H1 (cell line): ENCODE measurements around the gene CALHM5. TPM values are rescaled to one million over a fixed set of nuclear protein-coding genes. Genes with fewer than 3 reads are reported as not detected.

Experiments used
- CTCF ChIA-PET: fragments of 300-600 bp; sonication (Branson Sonifier 250); formaldehyde crosslinking; loops from one replicate; lab custom pipeline; 2021; ENCODE audit not compliant: partially characterized antibody; lab: Charles Lee
- POLR2A ChIA-PET: fragments of 300-600 bp; sonication (Branson Sonifier 250); formaldehyde crosslinking; loops from one replicate; lab custom pipeline; 2021; ENCODE audit warnings: inconsistent platforms; ENCODE audit not compliant: partially characterized antibody; lab: Charles Lee
- DNase-seq, 2 experiments: peaks; one replicate each; pipeline versions ENCODE4 v3.0.0 to v3.0.0-alpha.2; 2010 to 2022; ENCODE audit warnings: low spot score in 2 of 2, low read depth in 1 of 2, mixed read lengths in 1 of 2
- FAIRE-seq: peaks from 2 replicates; lab custom pipeline; 2011; peaks lifted over from hg19 to GRCh38; lab: Jason Lieb, UNC
- H2AFZ ChIP-seq: 2 replicates; pipeline ENCODE4 v1.8.1; 2012; ENCODE audit warnings: low read length, inconsistent platforms
- H2AK5ac ChIP-seq: 2 replicates; pipeline ENCODE4 v1.6.1; 2013; ENCODE audit warnings: low read depth, low read length
- H2BK120ac ChIP-seq: replicated peaks from 2 replicates; pipeline ENCODE3; 2013; ENCODE audit warnings: low read depth, low read length, inconsistent platforms
- H2BK12ac ChIP-seq: 2 replicates; pipeline ENCODE4 v1.6.1; 2013; ENCODE audit warnings: low read depth, low read length
- H2BK15ac ChIP-seq: 2 replicates; pipeline ENCODE4 v1.6.1; 2013; ENCODE audit warnings: low read length
- H2BK20ac ChIP-seq: 2 replicates; pipeline ENCODE4 v1.6.1; 2013; ENCODE audit warnings: low read length
- H2BK5ac ChIP-seq: 2 replicates; pipeline ENCODE4 v1.6.1; 2013; ENCODE audit warnings: low read depth, low read length
- H3K14ac ChIP-seq: 2 replicates; pipeline ENCODE4 v1.6.1; 2013; ENCODE audit warnings: inconsistent platforms; ENCODE audit not compliant: insufficient read length
- H3K18ac ChIP-seq: 2 replicates; pipeline ENCODE4 v1.6.1; 2013; ENCODE audit warnings: low read length; ENCODE audit errors: extremely low read depth
- H3K23ac ChIP-seq: 2 replicates; pipeline ENCODE4 v1.6.1; 2013; ENCODE audit warnings: inconsistent platforms; ENCODE audit not compliant: insufficient read length
- H3K23me2 ChIP-seq: 2 replicates; pipeline ENCODE4 v1.6.1; 2013; ENCODE audit warnings: low read depth, low read length
- H3K27ac ChIP-seq: 2 replicates; pipeline ENCODE4 v1.6.1; 2011; ENCODE audit warnings: low read depth, low read length, inconsistent platforms
- H3K27me3 ChIP-seq, 4 experiments: replicated peaks in 1 of 4; 1 replicate in 1 of 4; 2 replicates in 3 of 4; pipeline versions ENCODE4 v1.6.1 to v1.8.1; 2011 to 2013; ENCODE audit warnings: low read length in 3 of 4, mild to moderate bottlenecking in 3 of 4, inconsistent platforms in 2 of 4, mixed read lengths in 2 of 4, moderate library complexity in 1 of 4; ENCODE audit not compliant: control insufficient read depth in 3 of 4, insufficient read depth in 3 of 4; ENCODE audit errors: extremely low read depth in 1 of 4
- H3K36me3 ChIP-seq, 4 experiments: 2 replicates each; pipeline versions ENCODE4 v1.6.1 to v1.8.1; 2011 to 2013; ENCODE audit warnings: mild to moderate bottlenecking in 4 of 4, low read length in 3 of 4, moderate library complexity in 2 of 4, control low read depth in 1 of 4, inconsistent platforms in 1 of 4; ENCODE audit not compliant: insufficient read depth in 4 of 4, control insufficient read depth in 2 of 4
- H3K4ac ChIP-seq: replicated peaks from 2 replicates; pipeline ENCODE3; 2013; ENCODE audit warnings: low read length, low read depth, mixed read lengths, inconsistent platforms; ENCODE audit not compliant: insufficient read length
- H3K4me1 ChIP-seq, 4 experiments: replicated peaks in 1 of 4; 1 replicate in 1 of 4; 2 replicates in 3 of 4; pipeline versions ENCODE4 v1.6.1 to v1.8.1; 2011 to 2013; ENCODE audit warnings: low read length in 3 of 4, inconsistent platforms in 2 of 4, mixed read lengths in 1 of 4; ENCODE audit not compliant: insufficient read depth in 4 of 4, control insufficient read depth in 3 of 4
- H3K4me2 ChIP-seq, 2 experiments: 2 replicates each; pipeline versions ENCODE4 v1.6.1 to v1.8.1; 2011 to 2013; ENCODE audit warnings: low read depth in 2 of 2, low read length in 2 of 2, control low read depth in 1 of 2, inconsistent platforms in 1 of 2, mild to moderate bottlenecking in 1 of 2; ENCODE audit not compliant: insufficient read depth in 1 of 2
- H3K4me3 ChIP-seq, 4 experiments: fragments of 200-600, 300-600 bp in 1 of 4; sonication (generic), shearing (Covaris generic), sonication (Bioruptor Twin) in 1 of 4; 2 replicates each; pipeline versions ENCODE4 v1.5.1 to v1.8.1; 2011 to 2016; ENCODE audit warnings: low read length in 4 of 4, low read depth in 3 of 4, control low read depth in 2 of 4, inconsistent platforms in 2 of 4, mild to moderate bottlenecking in 2 of 4, mixed read lengths in 1 of 4, moderate library complexity in 1 of 4; ENCODE audit not compliant: insufficient read depth in 2 of 4; ENCODE audit errors: extremely low read depth in 1 of 4
- H3K56ac ChIP-seq: replicated peaks from 2 replicates; pipeline ENCODE3; 2013; ENCODE audit warnings: low read depth, mild to moderate bottlenecking, mixed read lengths, low read length, inconsistent platforms; ENCODE audit not compliant: insufficient read length
- H3K79me1 ChIP-seq: 2 replicates; pipeline ENCODE4 v1.6.1; 2013; ENCODE audit warnings: low read depth, low read length, control low read depth
- H3K79me2 ChIP-seq, 2 experiments: 2 replicates each; pipeline versions ENCODE4 v1.6.1 to v1.8.1; 2012 to 2013; ENCODE audit warnings: low read length in 2 of 2, mild to moderate bottlenecking in 2 of 2, inconsistent platforms in 1 of 2; ENCODE audit not compliant: insufficient read depth in 2 of 2, control insufficient read depth in 1 of 2
- H3K9ac ChIP-seq, 4 experiments: replicated peaks in 1 of 4; 1 replicate in 1 of 4; 2 replicates in 3 of 4; pipeline versions ENCODE4 v1.6.1 to v1.8.1; 2011 to 2013; ENCODE audit warnings: low read depth in 3 of 4, low read length in 3 of 4, control low read depth in 2 of 4, mild to moderate bottlenecking in 2 of 4, moderate library complexity in 2 of 4, inconsistent platforms in 1 of 4; ENCODE audit errors: extremely low read depth in 1 of 4
- H3K9me3 ChIP-seq, 2 experiments: 2 replicates each; pipeline versions ENCODE4 v1.6.1 to v1.8.1; 2012 to 2013; ENCODE audit warnings: mild to moderate bottlenecking in 2 of 2, moderate library complexity in 2 of 2, control low read depth in 1 of 2, inconsistent platforms in 1 of 2, low read depth in 1 of 2, low read length in 1 of 2, mixed read lengths in 1 of 2; ENCODE audit not compliant: insufficient read depth in 2 of 2
- H4K20me1 ChIP-seq, 2 experiments: replicated peaks in 1 of 2; 2 replicates each; pipeline versions ENCODE3 to v1.8.1; 2011 to 2013; ENCODE audit warnings: inconsistent platforms in 2 of 2, low read length in 2 of 2, mild to moderate bottlenecking in 1 of 2; ENCODE audit not compliant: insufficient read depth in 2 of 2, control insufficient read depth in 1 of 2
- H4K5ac ChIP-seq: 2 replicates; pipeline ENCODE4 v1.6.1; 2013; ENCODE audit warnings: low read length, low read depth, mixed read lengths, inconsistent platforms; ENCODE audit not compliant: insufficient read length
- H4K8ac ChIP-seq: 2 replicates; pipeline ENCODE4 v1.8.0; 2013; ENCODE audit warnings: mild to moderate bottlenecking, moderate library complexity, low read length, inconsistent platforms; ENCODE audit not compliant: insufficient read depth; ENCODE audit errors: extremely low read depth
- H4K91ac ChIP-seq: replicated peaks from 2 replicates; pipeline ENCODE3; 2013; ENCODE audit warnings: low read length, mixed read lengths, inconsistent platforms; ENCODE audit not compliant: insufficient read length
- JUN ChIP-seq: IDR thresholded peaks from 2 replicates; pipeline ENCODE4 v1.6.1; 2011; ENCODE audit warnings: low read depth, mild to moderate bottlenecking, improper control_type of control experiment, low read length
- NANOG ChIP-seq: IDR thresholded peaks from 2 replicates; pipeline ENCODE4 v1.6.1; 2011; ENCODE audit warnings: low read length, low read depth, mild to moderate bottlenecking, inconsistent platforms; ENCODE audit not compliant: insufficient read depth, poor library complexity, severe bottlenecking
- POU5F1 ChIP-seq: IDR thresholded peaks from 2 replicates; pipeline ENCODE4 v1.6.1; 2011; ENCODE audit warnings: low read depth, mild to moderate bottlenecking, low read length, moderate library complexity
- SIX5 ChIP-seq: IDR thresholded peaks from 2 replicates; pipeline ENCODE4 v1.6.1; 2011; ENCODE audit warnings: mild to moderate bottlenecking, low read depth, low read length
- TBP ChIP-seq: IDR thresholded peaks from 2 replicates; pipeline ENCODE4 v1.6.1; 2011; ENCODE audit warnings: low read depth, low read length, improper control_type of control experiment
- WGBS, 2 experiments: shearing (Covaris generic) in 1 of 2; methylation state at CpG; one replicate each; pipeline versions ENCODE4 v1.1.6 to v1.1.7; 2013 to 2015; ENCODE audit warnings: low lambda C conversion rate in 2 of 2, mixed read lengths in 2 of 2, inconsistent platforms in 1 of 2, low coverage in 1 of 2, missing lambda C conversion rate in 1 of 2; ENCODE audit not compliant: insufficient replicate concordance in 2 of 2, insufficient coverage in 1 of 2, insufficient read length in 1 of 2; ENCODE audit errors: extremely low coverage in 1 of 2, missing lambda C conversion rate in 1 of 2; 5-methylcytosine and 5-hydroxymethylcytosine counted together
- polyA plus RNA-seq, 7 experiments: library from polyadenylated mRNA; depleted of rRNA in 3 of 7; stranded (reverse) in 5 of 7; unstranded in 2 of 7; fragments of >200 nt in 5 of 7; fragments of 200-250 nt in 2 of 7; gene quantifications; 1 replicate in 5 of 7; 2 replicates in 1 of 7; 4 replicates in 1 of 7; pipeline versions ENCODE4 v1.2.1 to v1.2.3, GENCODE V29; 2011 to 2013; ENCODE audit warnings: missing spikeins in 2 of 7, mixed read lengths in 2 of 7
- total RNA-seq: library from RNA; stranded (reverse); fragmentation: NEBNext Ultra II Directional; extraction: Animal tissue kit (Norgen Biotek cat#: 25700); gene quantifications from 2 replicates; pipeline ENCODE4 v1.2.1, GENCODE V29; 2021

CALHM5 gene
- total and polyA plus RNA-seq, 2 of the 8 experiments (the other 6 are each of a cell fraction or from before 2014, with no cell fraction given), result 0.05 to 0.09 TPM

- no peak overlapping the region for H2AFZ ChIP-seq
- no peaks in the 10 kb centered on the region for H3K79me2 ChIP-seq
- H3K27ac ChIP-seq, result no peak overlapping the region
- H2AK5ac ChIP-seq, result no peak overlapping the region
- no peak overlapping the region for H4K8ac ChIP-seq
- TF ChIP-seq NANOG (no peak), JUN (no peak), SIX5 (no peak), TBP (no peak), POU5F1 (no peak)
- H4K20me1 ChIP-seq, result no peaks in the 10 kb centered on the region
- no peak overlapping the region for H3K56ac ChIP-seq
- CTCF ChIA-PET, result interaction anchor here (1.1 to 1.8 kb wide), 2 partner anchors 8 to 14 kb away, joined by 3 to 7 read pairs; no protein-coding TSS in a partner anchor
- H4K91ac ChIP-seq, result no peak overlapping the region
- H3K9me3 ChIP-seq, result no peaks in the 10 kb centered on the region
- peaks cover 8 to 33% (median 25%) of the 10 kb centered on the region in 4 experiments for H3K27me3 ChIP-seq
- H3K4me1 ChIP-seq, result peaks cover 3 to 4% (median 3%) of the 10 kb centered on the region in 4 experiments
- WGBS, 2 experiments, result 84% methylated on average over 5 of the region's 5 CpGs; no CpG with 5 or more reads in 1 of the 2 experiments
- H3K9ac ChIP-seq, result no peak overlapping the region
- H3K14ac ChIP-seq, result no peak overlapping the region
- DNase-seq (no peak), FAIRE-seq (no peak)
- H2BK15ac ChIP-seq, result no peak overlapping the region
- H3K23me2 ChIP-seq, result peaks cover 4% of the 10 kb centered on the region; the same call in 1 of the 2 replicates
- H3K36me3 ChIP-seq, result no peaks in the 10 kb centered on the region
- H3K79me1 ChIP-seq, result no peaks in the 10 kb centered on the region
- H2BK120ac ChIP-seq, result no peak overlapping the region
- no peak overlapping the region for H2BK12ac ChIP-seq
- no peak overlapping the region for H3K4me3 ChIP-seq
- POLR2A ChIA-PET, result no interaction called here
- no peak overlapping the region for H2BK20ac ChIP-seq
- no peak overlapping the region for H3K23ac ChIP-seq
- H3K4me2 ChIP-seq, result no peak overlapping the region
- H4K5ac ChIP-seq, result no peak overlapping the region
- no peak overlapping the region for H3K4ac ChIP-seq
- no peak overlapping the region for H2BK5ac ChIP-seq
- no peak overlapping the region for H3K18ac ChIP-seq
These were observed 46.2 kb upstream of the CALHM5 start for GRCh38 chr6:116465246-116465645.
